ENCODE results near the gene PCMTD2. TPM values are rescaled to one million over a fixed set of nuclear protein-coding genes. Genes with fewer than 3 reads are reported as not detected.

Gene PCMTD2
- polyA plus RNA-seq, 1 donor from 2014 or later: 35.7 TPM

DNA sequence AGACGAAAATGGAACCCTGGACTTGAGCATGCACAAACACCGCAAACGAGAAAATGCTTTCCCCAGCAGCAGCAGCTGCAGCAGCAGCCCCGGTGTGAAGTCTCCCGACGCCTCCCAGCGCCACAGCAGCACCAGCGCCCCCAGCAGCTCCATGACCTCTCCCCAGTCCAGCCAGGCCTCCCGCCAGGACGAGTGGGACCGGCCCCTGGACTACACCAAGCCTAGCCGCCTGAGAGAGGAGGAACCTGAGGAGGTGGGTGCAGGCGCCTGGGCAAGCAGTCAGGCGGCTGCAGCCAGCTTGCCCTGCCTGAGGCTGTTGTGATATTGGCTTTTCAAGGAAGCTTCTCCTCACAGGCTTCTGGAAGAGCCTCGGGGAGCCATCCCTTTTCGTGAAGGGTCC lies 35.8 kb upstream of the PCMTD2 start:
- no peaks in the 10 kb centered on the region for H3K9me3 Mint-ChIP-seq
- H3K27me3 Mint-ChIP-seq: peaks cover 2% of the 10 kb centered on the region
- no peak overlapping the region for H3K27ac Mint-ChIP-seq
- H3K4me1 Mint-ChIP-seq: peaks cover 0 to 2% (median 0%) of the 10 kb centered on the region in 3 donors
- peaks cover 5% of the 10 kb centered on the region for H3K36me3 Mint-ChIP-seq
- no peak overlapping the region for H3K4me3 Mint-ChIP-seq

- no peaks in the 10 kb centered on the region for H3K9me3 Mint-ChIP-seq
- H3K4me3 Mint-ChIP-seq: no peak overlapping the region
- H3K27ac Mint-ChIP-seq: no peak overlapping the region
- peaks cover 0 to 2% (median 0%) of the 10 kb centered on the region in 3 donors for H3K4me1 Mint-ChIP-seq
- H3K36me3 Mint-ChIP-seq: peaks cover 5% of the 10 kb centered on the region
- peaks cover 2% of the 10 kb centered on the region for H3K27me3 Mint-ChIP-seq
These were observed 35.1 kb upstream of the PCMTD2 start for GRCh38 chr20:64220420-64220819.

GRCh38 chr20:64220891-64221527 lies 34.5 kb upstream of the PCMTD2 start:
- peaks cover 0 to 2% (median 0%) of the 10 kb centered on the region in 3 donors for H3K4me1 Mint-ChIP-seq
- no peaks in the 10 kb centered on the region for H3K9me3 Mint-ChIP-seq
- H3K36me3 Mint-ChIP-seq: peaks cover 5% of the 10 kb centered on the region
- no peak overlapping the region for H3K27ac Mint-ChIP-seq
- H3K27me3 Mint-ChIP-seq: peaks cover 2% of the 10 kb centered on the region
- peak overlapping the region in 1 of 4 donors; percentile 4 for H3K4me3 Mint-ChIP-seq

DNA sequence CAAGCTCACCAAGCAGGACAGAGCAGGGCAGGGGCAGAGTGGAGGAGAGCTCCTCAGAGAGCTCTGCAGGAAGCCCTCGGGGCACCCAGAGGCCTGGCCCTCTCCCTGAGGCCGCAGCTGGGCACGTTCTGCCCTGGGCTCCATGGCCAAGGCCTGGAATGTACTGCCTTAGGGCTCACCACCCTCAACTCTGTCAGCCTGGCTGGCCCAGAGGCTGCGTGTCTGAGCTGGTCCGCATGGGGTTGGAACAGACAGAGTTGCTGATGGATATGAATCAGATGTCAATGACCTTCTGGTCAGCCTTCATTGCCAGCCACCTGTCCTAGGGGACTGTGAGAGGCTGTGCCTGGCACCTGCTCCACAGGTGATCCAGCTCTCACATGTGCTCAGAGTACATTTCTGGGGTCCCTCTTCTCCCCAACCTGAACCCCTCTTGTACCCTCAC lies 33.2 kb upstream of the PCMTD2 start:
- H3K9me3 Mint-ChIP-seq: no peaks in the 10 kb centered on the region
- peaks cover 5% of the 10 kb centered on the region for H3K36me3 Mint-ChIP-seq
- no peak overlapping the region for H3K4me3 Mint-ChIP-seq
- no peak overlapping the region for H3K27ac Mint-ChIP-seq
- peaks cover 0 to 2% (median 0%) of the 10 kb centered on the region in 3 donors for H3K4me1 Mint-ChIP-seq
- peaks cover 3% of the 10 kb centered on the region for H3K27me3 Mint-ChIP-seq

DNA sequence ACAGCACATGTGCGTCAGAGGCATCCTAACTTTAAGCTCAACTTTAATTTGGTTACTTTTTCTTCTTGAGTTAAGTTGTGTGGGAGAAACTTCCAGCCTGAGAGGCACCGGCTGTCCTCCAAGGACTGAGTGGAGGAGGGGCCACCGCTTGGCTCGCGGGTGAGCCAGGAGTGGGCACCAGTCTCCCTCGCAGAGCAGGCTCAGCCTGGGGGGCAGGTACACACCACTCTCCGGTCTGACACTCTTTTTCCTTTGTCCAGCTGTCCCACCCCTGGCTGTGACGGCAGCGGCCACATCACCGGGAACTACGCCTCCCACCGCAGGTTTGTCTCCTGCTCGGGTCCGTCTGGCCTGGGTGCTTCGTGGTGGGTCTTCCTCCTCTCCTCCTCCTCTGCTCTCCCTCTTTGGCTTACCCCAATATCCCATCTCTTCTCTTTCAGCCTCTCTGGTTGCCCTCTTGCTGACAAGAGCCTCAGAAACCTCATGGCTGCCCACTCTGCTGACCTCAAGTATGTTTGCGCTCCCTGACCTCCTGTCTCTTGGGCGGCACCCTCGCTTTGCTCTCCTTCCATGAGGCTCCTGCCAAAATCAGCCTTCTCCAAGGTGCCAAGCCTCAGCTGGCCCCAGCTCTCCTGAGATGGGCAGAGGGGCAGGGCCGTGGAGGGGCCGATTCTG lies 32.6 kb upstream of the PCMTD2 start:
- Mint-ChIP-seq H3K27me3 (peaks cover 3% of the 10 kb centered on the region), H3K4me1 (peaks cover 0 to 2% (median 0%) of the 10 kb centered on the region in 3 donors), H3K9me3 (no peaks in the 10 kb centered on the region), H3K36me3 (peaks cover 5% of the 10 kb centered on the region), H3K27ac (no peak overlapping the region), H3K4me3 (no peak overlapping the region)

DNA sequence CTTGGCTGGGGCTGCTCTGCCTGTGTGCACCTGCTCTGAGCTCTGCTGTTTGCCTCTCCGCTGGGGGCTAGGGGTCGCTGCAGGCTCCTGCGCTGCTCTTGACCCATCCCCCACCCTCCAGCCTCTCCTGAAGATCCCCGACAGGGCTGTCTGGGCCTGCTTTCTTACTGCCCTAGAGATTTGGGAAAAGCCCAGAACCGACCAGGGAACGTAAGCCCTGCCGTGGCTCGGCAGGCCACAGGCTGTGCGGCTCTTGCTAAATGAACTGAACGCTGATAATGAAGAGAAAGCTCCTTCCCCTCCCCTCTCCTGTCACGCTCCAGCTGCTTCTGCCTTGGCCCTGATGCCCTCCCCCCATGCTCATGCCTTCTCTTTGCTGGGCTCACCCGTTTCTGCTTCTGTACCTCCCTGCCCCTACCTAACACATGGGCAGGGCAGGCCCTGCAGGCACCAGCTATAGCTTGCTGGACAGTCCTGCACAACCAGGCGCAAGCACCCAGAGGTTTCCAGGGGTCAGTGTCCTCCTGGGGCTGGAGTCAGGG lies 32.0 kb upstream of the PCMTD2 start:
- no peak overlapping the region for H3K4me3 Mint-ChIP-seq
- H3K27ac Mint-ChIP-seq: no peak overlapping the region
- H3K27me3 Mint-ChIP-seq: peaks cover 9% of the 10 kb centered on the region
- peaks cover 0 to 2% (median 1%) of the 10 kb centered on the region in 3 donors for H3K4me1 Mint-ChIP-seq
- peaks cover 5% of the 10 kb centered on the region for H3K36me3 Mint-ChIP-seq
- no peaks in the 10 kb centered on the region for H3K9me3 Mint-ChIP-seq

DNA sequence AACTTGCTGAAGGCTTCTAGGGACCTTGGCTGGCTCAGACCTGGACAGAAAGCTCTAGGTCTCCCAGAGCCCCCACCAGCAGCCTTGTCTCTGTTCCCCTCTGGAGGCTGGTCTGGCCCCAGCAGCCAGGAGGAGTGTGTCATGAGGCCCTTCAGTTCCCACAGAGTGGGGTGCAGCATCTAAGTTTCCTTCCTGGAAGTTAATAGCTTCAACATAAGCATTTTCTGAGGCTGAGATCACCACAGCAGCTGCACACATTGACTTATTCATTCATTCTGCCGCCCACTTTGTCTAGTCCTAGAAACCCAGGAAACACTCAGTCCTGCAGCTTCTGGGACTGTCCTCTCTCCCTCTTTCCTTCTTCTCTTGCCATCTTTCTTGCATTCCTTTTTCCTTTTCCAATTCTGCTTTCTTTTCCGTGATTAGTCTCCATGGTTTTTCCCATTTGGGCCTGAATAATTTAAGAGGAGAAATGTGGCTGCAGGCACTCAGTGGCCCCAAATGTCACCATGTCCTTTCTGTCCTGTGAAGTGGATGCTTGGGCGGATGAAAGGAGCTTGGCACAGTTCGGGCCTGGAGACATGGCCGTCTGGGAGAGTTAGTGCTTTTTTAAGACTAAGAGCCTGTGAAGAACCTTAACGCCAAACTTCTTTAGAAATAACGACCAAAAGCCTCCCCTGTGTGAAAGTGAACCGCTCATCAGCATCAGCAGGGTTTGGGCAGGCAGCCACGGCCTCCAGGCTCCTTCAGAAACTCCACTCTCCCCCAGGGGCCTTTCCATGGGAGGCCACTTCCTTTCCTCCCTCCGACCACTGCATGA lies 31.0 kb upstream of the PCMTD2 start:
- Mint-ChIP-seq H3K4me1 (peaks cover 0 to 2% (median 1%) of the 10 kb centered on the region in 3 donors), H3K4me3 (no peak overlapping the region), H3K27ac (peak overlapping the region in 1 of 3 donors; percentile 47), H3K9me3 (no peaks in the 10 kb centered on the region), H3K36me3 (peaks cover 5% of the 10 kb centered on the region), H3K27me3 (peaks cover 9% of the 10 kb centered on the region)

GRCh38 chr20:64225171-64225595 lies 30.4 kb upstream of the PCMTD2 start:
- Mint-ChIP-seq H3K27me3 (peaks cover 9% of the 10 kb centered on the region), H3K27ac (peak overlapping the region in 1 of 3 donors; percentile 47)

GRCh38 chr20:64225828-64226598 lies 29.5 kb upstream of the PCMTD2 start:
- Mint-ChIP-seq H3K36me3 (peaks cover 5% of the 10 kb centered on the region), H3K4me3 (peak overlapping the region in 1 of 4 donors; percentile 28), H3K9me3 (no peaks in the 10 kb centered on the region), H3K27ac (no peak overlapping the region), H3K4me1 (peaks cover 0 to 2% (median 1%) of the 10 kb centered on the region in 3 donors), H3K27me3 (peaks cover 9% of the 10 kb centered on the region)

More at GRCh38 chr20:64225171-64225595, 30.4 kb upstream of the PCMTD2 start:
- H3K4me1 Mint-ChIP-seq: peaks cover 0 to 2% (median 1%) of the 10 kb centered on the region in 3 donors
- H3K9me3 Mint-ChIP-seq: no peaks in the 10 kb centered on the region
- H3K4me3 Mint-ChIP-seq: no peak overlapping the region
- H3K36me3 Mint-ChIP-seq: peaks cover 5% of the 10 kb centered on the region

- no peak overlapping the region for H3K4me3 Mint-ChIP-seq
- peaks cover 9% of the 10 kb centered on the region for H3K27me3 Mint-ChIP-seq
- H3K4me1 Mint-ChIP-seq: peaks cover 0 to 3% (median 1%) of the 10 kb centered on the region in 3 donors
- no peaks in the 10 kb centered on the region for H3K9me3 Mint-ChIP-seq
- no peak overlapping the region for H3K27ac Mint-ChIP-seq
- H3K36me3 Mint-ChIP-seq: no peaks in the 10 kb centered on the region
These were observed 28.6 kb upstream of the PCMTD2 start for GRCh38 chr20:64226686-64227580.

DNA sequence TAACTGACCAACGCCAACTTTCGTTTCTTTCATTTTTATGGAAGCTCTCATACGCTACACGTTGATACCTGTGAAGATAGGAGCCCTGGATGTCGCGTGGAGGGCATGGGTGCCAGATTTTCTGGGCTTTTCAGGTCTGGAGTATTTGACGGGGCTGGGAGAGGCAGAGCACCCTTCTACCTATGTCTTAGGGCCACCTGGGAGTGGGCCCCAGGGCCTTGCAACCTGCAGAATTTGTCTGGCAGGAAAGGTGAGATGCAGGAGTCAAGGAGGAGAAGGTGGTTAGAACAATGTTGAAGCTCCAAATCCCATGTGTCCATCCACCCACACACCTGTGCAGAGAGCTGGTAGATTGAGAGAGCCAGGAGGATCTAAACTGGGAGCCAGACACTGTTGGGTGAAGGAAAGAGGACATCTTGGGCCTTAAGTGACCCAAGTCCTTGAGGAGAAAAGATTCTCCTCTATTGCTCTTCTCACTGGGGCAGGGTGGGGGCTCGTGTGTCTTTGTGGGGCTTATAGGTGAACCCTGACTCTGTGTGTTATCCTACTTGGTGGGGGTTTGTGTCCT lies 27.4 kb upstream of the PCMTD2 start:
- Mint-ChIP-seq H3K9me3 (no peaks in the 10 kb centered on the region), H3K4me1 (peaks cover 0 to 3% (median 1%) of the 10 kb centered on the region in 3 donors), H3K27ac (no peak overlapping the region), H3K27me3 (peaks cover 9% of the 10 kb centered on the region), H3K4me3 (no peak overlapping the region), H3K36me3 (no peaks in the 10 kb centered on the region)

- no peaks in the 10 kb centered on the region for H3K9me3 Mint-ChIP-seq
- no peaks in the 10 kb centered on the region for H3K36me3 Mint-ChIP-seq
- peaks cover 0 to 8% (median 5%) of the 10 kb centered on the region in 3 donors for H3K4me1 Mint-ChIP-seq
- H3K27me3 Mint-ChIP-seq: peaks cover 7% of the 10 kb centered on the region
- H3K4me3 Mint-ChIP-seq: no peak overlapping the region
- no peak overlapping the region for H3K27ac Mint-ChIP-seq
These were observed 26.6 kb upstream of the PCMTD2 start for GRCh38 chr20:64228751-64229506.
